BE2C (cell line): ENCODE results near the gene ZNF501.

Experiments
- DNase-seq: peaks from one replicate; pipeline ENCODE4 v3.0.0-alpha.2; 2020
- H3K27me3 ChIP-seq: fragments of 250-450 bp; sonication (Bioruptor Pico); 2 replicates; pipeline ENCODE4 v1.5.1; 2020; ENCODE audit warnings: mild to moderate bottlenecking
- H3K36me3 ChIP-seq: fragments of 250-450 bp; sonication (Bioruptor Pico); 2 replicates; pipeline ENCODE4 v1.5.1; 2020; ENCODE audit warnings: mild to moderate bottlenecking
- H3K4me1 ChIP-seq: fragments of 250-450 bp; sonication (Bioruptor Pico); 2 replicates; pipeline ENCODE4 v1.5.1; 2020
- H3K4me3 ChIP-seq: 2 replicates; pipeline ENCODE4 v1.5.1; 2011; ENCODE audit warnings: low read depth, low read length
- H3K9me3 ChIP-seq: fragments of 250-450 bp; sonication (Bioruptor Pico); 2 replicates; pipeline ENCODE4 v1.5.1; 2020
- CTCF ChIP-seq: IDR thresholded peaks from 2 replicates; pipeline ENCODE4 v1.5.1; 2012; ENCODE audit warnings: mild to moderate bottlenecking, low read depth, low read length

Gene ZNF501

GRCh38 chr3:44772099-44772442, 42.6 kb downstream of the ZNF501 start:
- no peak for TF ChIP-seq CTCF
- Histone ChIP-seq H3K9me3 (no peaks in the 10 kb centered on the region), H3K36me3 (peaks cover 3% of the 10 kb centered on the region; the same call in 1 of the 2 replicates), H3K4me1 (no peaks in the 10 kb centered on the region), H3K27me3 (no peaks in the 10 kb centered on the region), H3K4me3 (no peak overlapping the region)
- no peak for DNase-seq

- Histone ChIP-seq H3K27me3 (no peaks in the 10 kb centered on the region), H3K4me1 (no peaks in the 10 kb centered on the region), H3K4me3 (no peak overlapping the region), H3K9me3 (no peaks in the 10 kb centered on the region), H3K36me3 (no peaks in the 10 kb centered on the region; the same call in 1 of the 2 replicates)
- no peak for DNase-seq
- no peak for TF ChIP-seq CTCF
These were observed 53.5 kb downstream of the ZNF501 start for GRCh38 chr3:44782891-44783290.
